Measurements from ENCODE around the gene COL1A1. TPM values are rescaled to one million over a fixed set of nuclear protein-coding genes. Genes with fewer than 3 reads are reported as not detected.

COL1A1 gene
- total RNA-seq, 1 experiment from 2014 or later: 104 TPM

GRCh38 chr17:50196036-50196435 is 5.4 kb downstream of the COL1A1 start:
- no peaks in the 10 kb centered on the region for H4K20me1 ChIP-seq (ENCODE audit: control insufficient read depth, insufficient read depth, insufficient read length)
- no peaks in the 10 kb centered on the region for H3K79me2 ChIP-seq (ENCODE audit: insufficient read depth, low read length)

More at GRCh38 chr17:50196036-50196435, 5.4 kb downstream of the COL1A1 start:
- peaks cover 10% of the 10 kb centered on the region for H3K23me2 ChIP-seq (ENCODE audit: insufficient read length, low read depth, low read length, poor library complexity, severe bottlenecking)
- TF ChIP-seq CTCF (conservative IDR thresholded peaks at IDR 0.05): no peak
- no peak overlapping the region for H2AFZ ChIP-seq (ENCODE audit: low read length)
- H2BK15ac ChIP-seq (ENCODE audit: low read depth, low read length): no peak overlapping the region
- H2BK20ac ChIP-seq (ENCODE audit: low read depth, low read length, poor library complexity, severe bottlenecking): no peak overlapping the region
- no peaks in the 10 kb centered on the region for H3K4me1 ChIP-seq (ENCODE audit: insufficient read depth, low read length)
- H3K9me3 ChIP-seq (ENCODE audit: control insufficient read depth, low read depth, low read length): no peaks in the 10 kb centered on the region
- no peak overlapping the region for H3K9ac ChIP-seq (ENCODE audit: extremely low read depth, insufficient read length, low read length)
- H2AK5ac ChIP-seq (ENCODE audit: insufficient read length, low read length): no peak overlapping the region
- no peak overlapping the region for H2BK120ac ChIP-seq (ENCODE audit: low read depth, low read length, poor library complexity, severe bottlenecking)
- H3T11ph ChIP-seq (ENCODE audit: low read length): no peak overlapping the region
- no CpG with 5 or more reads among the region's 5 CpGs for WGBS (ENCODE audit: extremely low coverage, insufficient read length, low lambda C conversion rate)
- no peak overlapping the region for H3K4me2 ChIP-seq (ENCODE audit: insufficient read depth, insufficient read length, low read length)
- H3K4ac ChIP-seq (ENCODE audit: low read depth, low read length): no peak overlapping the region
- Mint-ChIP-seq H3K36me3 (ENCODE audit: insufficient read depth in 1 of 3, low read depth in 3 of 3) (peaks cover 0 to 67% (median 60%) of the 10 kb centered on the region in 3 experiments; a peak in 5 of 7 replicates), H3K27me3 (ENCODE audit: low read depth) (peaks cover 5% of the 10 kb centered on the region), H3K4me1 (peaks cover 5 to 7% of the 10 kb centered on the region in 2 experiments), H3K9me3 (no peaks in the 10 kb centered on the region; a peak in 1 of 5 replicates), H3K27ac (no peak overlapping the region), H3K4me3 (no peak overlapping the region)
- no peak overlapping the region for H4K91ac ChIP-seq (ENCODE audit: insufficient read length, low read depth, low read length)
- H2BK12ac ChIP-seq (ENCODE audit: insufficient read length, low read depth, low read length): no peak overlapping the region
- no peak overlapping the region for H3K56ac ChIP-seq (ENCODE audit: insufficient read length, low read depth, low read length)
- H3K14ac ChIP-seq (ENCODE audit: insufficient read depth, low read length): no peak overlapping the region
- no peak overlapping the region for H3K18ac ChIP-seq (ENCODE audit: insufficient read length, low read depth, low read length)
- H3K79me1 ChIP-seq (ENCODE audit: insufficient read depth, low read depth, low read length, poor library complexity, severe bottlenecking): no peaks in the 10 kb centered on the region
- H4K8ac ChIP-seq (replicated peaks; ENCODE audit: insufficient read length, low read depth, low read length): no peak overlapping the region
- H3K23ac ChIP-seq (ENCODE audit: insufficient read length, low read depth, low read length): no peak overlapping the region
- no peak overlapping the region for H2BK5ac ChIP-seq (ENCODE audit: insufficient read length, low read length)
- H4K5ac ChIP-seq (ENCODE audit: insufficient read length, low read depth, low read length): no peak overlapping the region
- DNase-seq: no peak
- H3K27ac ChIP-seq (ENCODE audit: insufficient read length, low read depth, low read length): no peak overlapping the region
- peaks cover 1% of the 10 kb centered on the region; the same call in 1 of the 2 replicates for H3K27me3 ChIP-seq (ENCODE audit: insufficient read depth, low read length)

Data from H9 (cell line).